ENCODE data around the gene PRUNE1.

The PRUNE1 gene

GRCh38 chr1:151005729-151006319 lies 2.4 kb upstream of the PRUNE1 start:
- Histone ChIP-seq H3K36me3 (ENCODE audit: control insufficient read depth in 1 of 2, insufficient read depth in 2 of 2, low read length in 2 of 2) (no peaks in the 10 kb centered on the region), H3K9me3 (ENCODE audit: insufficient read depth, low read depth, low read length) (no peaks in the 10 kb centered on the region), H3K4me1 (ENCODE audit: control insufficient read depth in 1 of 2, insufficient read depth in 2 of 2, low read length in 2 of 2) (peaks cover 6 to 8% of the 10 kb centered on the region in 2 experiments), H3K4me3 (ENCODE audit: low read depth, low read length) (no peak overlapping the region), H2BK5ac (ENCODE audit: low read depth, low read length, poor library complexity) (no peak overlapping the region), H3K18ac (ENCODE audit: low read length) (no peak overlapping the region), H3K14ac (ENCODE audit: low read length) (peak overlapping the region; percentile 54), H2AK5ac (ENCODE audit: low read length) (peak overlapping the region; percentile 20), H3K4me2 (ENCODE audit: low read length) (peak overlapping the region; percentile 62), H4K12ac (ENCODE audit: low read depth, low read length) (no peak overlapping the region), H3K23ac (ENCODE audit: low read length) (no peak overlapping the region), H2BK120ac (ENCODE audit: insufficient read depth, low read length, poor library complexity) (no peak overlapping the region), H3K27me3 (ENCODE audit: insufficient read depth, low read length) (no peaks in the 10 kb centered on the region), H2AFZ (ENCODE audit: insufficient read depth, low read length, poor library complexity) (no peak overlapping the region), H3K4ac (ENCODE audit: low read depth, low read length) (no peak overlapping the region), H3K27ac (ENCODE audit: low read depth, low read length) (peak overlapping the region; percentile 65), H4K8ac (ENCODE audit: low read depth, low read length) (no peak overlapping the region), H4K91ac (ENCODE audit: low read depth, low read length) (peak overlapping the region; percentile 67), H2BK12ac (ENCODE audit: low read length) (no peak overlapping the region), H3K9ac (ENCODE audit: low read length) (no peak overlapping the region), H3K79me2 (ENCODE audit: control insufficient read depth, insufficient read depth, low read length, poor library complexity) (peaks cover 4% of the 10 kb centered on the region), H3K79me1 (ENCODE audit: low read length) (peaks cover 5% of the 10 kb centered on the region)
- no CpG with 5 or more reads among the region's 4 CpGs for WGBS (ENCODE audit: extremely low coverage, insufficient coverage, insufficient read length)
- no peak for DNase-seq

- no peak within 1 kb of the TSS for H3K23ac ChIP-seq (ENCODE audit: low read length)
- WGBS (ENCODE audit: extremely low coverage, insufficient coverage, insufficient read length) = no CpG with 5 or more reads among the region's 18 CpGs
Observed at GRCh38 chr1:151006327-151007052, 1.8 kb upstream of the PRUNE1 start, which contains the start of gene MINDY1. TSS of gene MINDY1 (minus strand) at chr1:151006902. CDS start at chr1:151002617, 4,285 bp downstream.

GRCh38 chr1:151007853-151008243 lies 401 bp upstream of the PRUNE1 start:
- Histone ChIP-seq H3K27ac (ENCODE audit: low read depth, low read length) (no peak overlapping the region), H4K12ac (ENCODE audit: low read depth, low read length) (no peak overlapping the region), H3K36me3 (ENCODE audit: control insufficient read depth in 1 of 2, insufficient read depth in 2 of 2, low read length in 2 of 2) (no peaks in the 10 kb centered on the region), H3K27me3 (ENCODE audit: insufficient read depth, low read length) (no peaks in the 10 kb centered on the region), H3K4me2 (ENCODE audit: low read length) (peak overlapping the region; percentile 55), H4K8ac (ENCODE audit: low read depth, low read length) (no peak overlapping the region), H3K79me2 (ENCODE audit: control insufficient read depth, insufficient read depth, low read length, poor library complexity) (peaks cover 4% of the 10 kb centered on the region), H2AK5ac (ENCODE audit: low read length) (no peak overlapping the region), H3K23ac (ENCODE audit: low read length) (no peak overlapping the region), H3K79me1 (ENCODE audit: low read length) (peaks cover 5% of the 10 kb centered on the region), H3K4ac (ENCODE audit: low read depth, low read length) (no peak overlapping the region), H3K9ac (ENCODE audit: low read length) (no peak overlapping the region), H2AFZ (ENCODE audit: insufficient read depth, low read length, poor library complexity) (no peak overlapping the region), H4K91ac (ENCODE audit: low read depth, low read length) (no peak overlapping the region), H2BK5ac (ENCODE audit: low read depth, low read length, poor library complexity) (no peak overlapping the region), H3K4me3 (ENCODE audit: low read depth, low read length) (no peak overlapping the region), H2BK12ac (ENCODE audit: low read length) (no peak overlapping the region), H3K18ac (ENCODE audit: low read length) (no peak overlapping the region), H2BK120ac (ENCODE audit: insufficient read depth, low read length, poor library complexity) (no peak overlapping the region), H3K4me1 (ENCODE audit: control insufficient read depth in 1 of 2, insufficient read depth in 2 of 2, low read length in 2 of 2) (peaks cover 6 to 8% of the 10 kb centered on the region in 2 experiments), H3K14ac (ENCODE audit: low read length) (no peak overlapping the region), H3K9me3 (ENCODE audit: insufficient read depth, low read depth, low read length) (no peaks in the 10 kb centered on the region)
- WGBS (ENCODE audit: extremely low coverage, insufficient coverage, insufficient read length) = no CpG with 5 or more reads among the region's 4 CpGs
- DNase-seq = no peak

More at GRCh38 chr1:151006327-151007052, 1.8 kb upstream of the PRUNE1 start, which contains the start of gene MINDY1:
- Histone ChIP-seq H3K18ac (ENCODE audit: low read length) (peak within 1 kb of the TSS; percentile 26), H3K27me3 (ENCODE audit: insufficient read depth, low read length) (no peaks in the 10 kb centered on the region), H3K9ac (ENCODE audit: low read length) (no peak within 1 kb of the TSS), H3K4me2 (ENCODE audit: low read length) (peak within 1 kb of the TSS; percentile 62), H3K27ac (ENCODE audit: low read depth, low read length) (peak within 1 kb of the TSS; percentile 65), H2BK5ac (ENCODE audit: low read depth, low read length, poor library complexity) (no peak within 1 kb of the TSS), H3K4me3 (ENCODE audit: low read depth, low read length) (no peak within 1 kb of the TSS), H3K14ac (ENCODE audit: low read length) (peak within 1 kb of the TSS; percentile 54), H4K12ac (ENCODE audit: low read depth, low read length) (peak within 1 kb of the TSS; percentile 37), H4K8ac (ENCODE audit: low read depth, low read length) (peak within 1 kb of the TSS; percentile 89), H3K79me1 (ENCODE audit: low read length) (peaks cover 5% of the 10 kb centered on the region), H2BK120ac (ENCODE audit: insufficient read depth, low read length, poor library complexity) (peak within 1 kb of the TSS; percentile 54), H2AK5ac (ENCODE audit: low read length) (peak within 1 kb of the TSS; percentile 20), H3K36me3 (ENCODE audit: control insufficient read depth in 1 of 2, insufficient read depth in 2 of 2, low read length in 2 of 2) (no peaks in the 10 kb centered on the region), H3K4ac (ENCODE audit: low read depth, low read length) (peak within 1 kb of the TSS; percentile 48), H3K9me3 (ENCODE audit: insufficient read depth, low read depth, low read length) (no peaks in the 10 kb centered on the region), H4K91ac (ENCODE audit: low read depth, low read length) (peak within 1 kb of the TSS; percentile 67), H3K79me2 (ENCODE audit: control insufficient read depth, insufficient read depth, low read length, poor library complexity) (peaks cover 4% of the 10 kb centered on the region), H3K4me1 (ENCODE audit: control insufficient read depth in 1 of 2, insufficient read depth in 2 of 2, low read length in 2 of 2) (peaks cover 6 to 8% of the 10 kb centered on the region in 2 experiments), H2AFZ (ENCODE audit: insufficient read depth, low read length, poor library complexity) (peak within 1 kb of the TSS; percentile 81), H2BK12ac (ENCODE audit: low read length) (no peak within 1 kb of the TSS)
- DNase-seq = peak; percentile 52 to 82

GRCh38 chr1:151009206-151009587 lies 948 bp downstream of the PRUNE1 start:
- H3K79me2 ChIP-seq (ENCODE audit: control insufficient read depth, insufficient read depth, low read length, poor library complexity) = peaks cover 4% of the 10 kb centered on the region
- H2BK120ac ChIP-seq (ENCODE audit: insufficient read depth, low read length, poor library complexity) = no peak overlapping the region
- no peak for DNase-seq
- no peaks in the 10 kb centered on the region for H3K27me3 ChIP-seq (ENCODE audit: insufficient read depth, low read length)
- no peaks in the 10 kb centered on the region for H3K36me3 ChIP-seq (ENCODE audit: control insufficient read depth in 1 of 2, insufficient read depth in 2 of 2, low read length in 2 of 2)
- H3K4me3 ChIP-seq (ENCODE audit: low read depth, low read length) = no peak overlapping the region
- peak overlapping the region; percentile 88 for H3K4me2 ChIP-seq (ENCODE audit: low read length)
- peaks cover 6 to 8% of the 10 kb centered on the region in 2 experiments for H3K4me1 ChIP-seq (ENCODE audit: control insufficient read depth in 1 of 2, insufficient read depth in 2 of 2, low read length in 2 of 2)
- H2BK5ac ChIP-seq (ENCODE audit: low read depth, low read length, poor library complexity) = no peak overlapping the region
- H2AFZ ChIP-seq (ENCODE audit: insufficient read depth, low read length, poor library complexity) = peak overlapping the region; percentile 38
- no peak overlapping the region for H2AK5ac ChIP-seq (ENCODE audit: low read length)
- H3K18ac ChIP-seq (ENCODE audit: low read length) = no peak overlapping the region
- H3K9ac ChIP-seq (ENCODE audit: low read length) = no peak overlapping the region
- H3K79me1 ChIP-seq (ENCODE audit: low read length) = peaks cover 5% of the 10 kb centered on the region
- H3K23ac ChIP-seq (ENCODE audit: low read length) = no peak overlapping the region
- no peak overlapping the region for H3K4ac ChIP-seq (ENCODE audit: low read depth, low read length)
- no peak overlapping the region for H4K12ac ChIP-seq (ENCODE audit: low read depth, low read length)
- no peak overlapping the region for H3K14ac ChIP-seq (ENCODE audit: low read length)
- H3K27ac ChIP-seq (ENCODE audit: low read depth, low read length) = no peak overlapping the region
- H3K9me3 ChIP-seq (ENCODE audit: insufficient read depth, low read depth, low read length) = no peaks in the 10 kb centered on the region
- no peak overlapping the region for H2BK12ac ChIP-seq (ENCODE audit: low read length)
- peak overlapping the region; percentile 85 for H4K8ac ChIP-seq (ENCODE audit: low read depth, low read length)
- H4K91ac ChIP-seq (ENCODE audit: low read depth, low read length) = no peak overlapping the region
- WGBS (ENCODE audit: extremely low coverage, insufficient coverage, insufficient read length) = no CpG with 5 or more reads among the region's 3 CpGs

All from trophoblast cell (in vitro differentiated cells and primary cell).